Transverse colon (tissue), 4 donors: ENCODE data around the gene COL21A1. TPM values are rescaled to one million over a fixed set of nuclear protein-coding genes. Genes with fewer than 3 reads are reported as not detected.
"Not testable (repeated sequence)": the region's sequence is repeated elsewhere in the genome, so short reads cannot be mapped to it uniquely, and the experiment has no call there.

Experiments used
- DNase-seq: peaks from one replicate; pipeline ENCODE4 v3.0.0-alpha.2; 2019
- H3K27ac ChIP-seq, 4 donors: fragments of 200-600 bp; sonication (generic); 2 replicates each; pipeline ENCODE4 v1.5.1; 2016 to 2018; ENCODE audit warnings: inconsistent platforms in 4 of 4
- H3K27me3 ChIP-seq: fragments of 200-600 bp; sonication (generic); 2 replicates; pipeline ENCODE4 v1.5.1; 2017; ENCODE audit warnings: inconsistent platforms
- H3K36me3 ChIP-seq, 4 donors: fragments of 200-600 bp; sonication (generic); 2 replicates each; pipeline ENCODE4 v1.5.1; 2017 to 2019; ENCODE audit warnings: inconsistent platforms in 4 of 4
- H3K4me1 ChIP-seq, 4 donors: fragments of 200-600 bp; sonication (generic); 2 replicates each; pipeline ENCODE4 v1.5.1; 2017 to 2020; ENCODE audit warnings: inconsistent platforms in 4 of 4
- H3K4me3 ChIP-seq, 4 donors: fragments of 200-600 bp; sonication (generic); 1 replicate in 1 of 4; 2 replicates in 3 of 4; pipeline versions ENCODE4 v1.5.1 to v1.6.1; 2017 to 2019; ENCODE audit warnings: inconsistent platforms in 4 of 4
- H3K9me3 ChIP-seq, 2 donors: fragments of 200-600 bp; sonication (generic); 2 replicates each; pipeline ENCODE4 v1.5.1; 2017 to 2019; ENCODE audit warnings: inconsistent platforms in 2 of 2
- CTCF ChIP-seq, 5 experiments: fragments of 200-600 bp in 3 of 5; fragments of 450-650 bp in 2 of 5; sonication (generic) in 3 of 5; IDR thresholded peaks; 1 replicate in 2 of 5; 2 replicates in 3 of 5; pipeline ENCODE4 v1.5.1; 2016 to 2017; ENCODE audit warnings: antibody characterized with exemption in 5 of 5, inconsistent platforms in 3 of 5, mild to moderate bottlenecking in 2 of 5, moderate library complexity in 1 of 5
- EP300 ChIP-seq: sonication (generic); formaldehyde crosslinking; IDR thresholded peaks from one replicate; pipeline ENCODE4 v1.6.1; 2017; ENCODE audit warnings: antibody characterized with exemption, low read depth
- POLR2A ChIP-seq: fragments of 450-650 bp; IDR thresholded peaks from one replicate; pipeline ENCODE4 v1.6.1; 2016; ENCODE audit warnings: antibody characterized with exemption, mild to moderate bottlenecking, moderate library complexity
- POLR2AphosphoS5 ChIP-seq, 3 donors: sonication (generic); formaldehyde crosslinking; IDR thresholded peaks; one replicate each; pipeline ENCODE4 v1.6.1; 2016; ENCODE audit warnings: antibody characterized with exemption in 3 of 3
- WGBS, 2 donors: methylation state at CpG; one replicate each; pipeline ENCODE4 v1.1.5; 2018; ENCODE audit warnings: low coverage in 1 of 2; 5-methylcytosine and 5-hydroxymethylcytosine counted together
- in situ Hi-C, 4 donors: fragments of 200-750 bp; cut with MboI; loops; one replicate each; pipeline versions ENCODE4 v1.15.0 to v1.15.1; 2017; ENCODE audit warnings: low sequenced_read_pairs in 3 of 4, low pct_ligation_motif_present in 1 of 4, low pct_unique_long_range_greater_than_20kb in 1 of 4
- intact Hi-C: fragments of 100-400 bp; cut with DNase I; formaldehyde crosslinking; loops from one replicate; pipeline ENCODE4 v1.15.1; 2023; ENCODE audit warnings: low total_unique reads
- total RNA-seq, 4 donors: library from RNA; depleted of rRNA; stranded (reverse); fragments of >200 nt; gene quantifications; one replicate each; pipeline ENCODE4 v1.1.0, GENCODE V29; 2016

COL21A1 gene
- total RNA-seq, 4 donors from 2014 or later, result 0.40 to 5.7 (median 3.3) TPM

GRCh38 chr6:56266011-56266410 lies 18.6 kb upstream of the COL21A1 start:
- no peaks in the 10 kb centered on the region for H3K4me1 ChIP-seq
- no peaks in the 10 kb centered on the region for H3K36me3 ChIP-seq
- 32 to 36% methylated on average over 3 of the region's 3 CpGs for WGBS, 2 donors
- no peaks in the 10 kb centered on the region for H3K9me3 ChIP-seq
- DNase-seq, result no peak
- H3K4me3 ChIP-seq, result no peak overlapping the region
- no peaks in the 10 kb centered on the region for H3K27me3 ChIP-seq
- in situ Hi-C loops, result no loop called here
- TF ChIP-seq POLR2AphosphoS5 (IDR thresholded peaks at IDR 0.05) (no peak), CTCF (IDR thresholded peaks at IDR 0.05) (no peak), POLR2A (no peak), EP300 (no peak)
- intact Hi-C loops, result no loop called here
- H3K27ac ChIP-seq, result no peak overlapping the region

GRCh38 chr6:56263596-56264315 lies 16.4 kb upstream of the COL21A1 start:
- no peak for DNase-seq
- intact Hi-C loops (no loop called here), in situ Hi-C loops (no loop called here)
- no peaks in the 10 kb centered on the region for H3K27me3 ChIP-seq
- H3K36me3 ChIP-seq, result no peaks in the 10 kb centered on the region
- H3K4me3 ChIP-seq, result no peak overlapping the region
- 57 to 66% methylated on average over 5 of the region's 5 CpGs for WGBS, 2 donors
- no peaks in the 10 kb centered on the region for H3K9me3 ChIP-seq
- no peak overlapping the region for H3K27ac ChIP-seq
- TF ChIP-seq CTCF (IDR thresholded peaks at IDR 0.05) (no peak), POLR2A (no peak), POLR2AphosphoS5 (IDR thresholded peaks at IDR 0.05) (no peak), EP300 (no peak)
- H3K4me1 ChIP-seq, result no peaks in the 10 kb centered on the region

DNA sequence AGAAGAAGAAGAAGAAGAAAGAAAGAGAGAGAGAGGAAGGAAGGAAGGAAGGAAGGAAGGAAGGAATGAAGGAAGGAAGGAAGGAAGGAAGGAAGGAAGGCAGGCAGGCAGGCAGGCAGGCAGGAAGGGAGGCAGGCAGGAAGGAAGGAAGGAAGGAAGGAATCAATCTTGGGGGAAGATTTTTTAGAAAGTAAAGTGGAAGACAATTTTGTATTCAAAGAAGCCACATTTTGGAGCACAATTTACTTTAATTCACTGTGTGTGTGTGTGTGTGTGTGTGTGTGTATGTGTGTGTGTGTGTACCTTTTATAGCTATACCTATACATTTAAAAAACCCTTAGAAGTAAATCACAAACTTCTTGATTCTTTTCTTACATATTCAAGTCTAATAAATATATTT lies 13.2 kb upstream of the COL21A1 start:
- H3K4me1 ChIP-seq, H3K27ac ChIP-seq, H3K4me3 ChIP-seq, in situ Hi-C loops, H3K27me3 ChIP-seq, H3K36me3 ChIP-seq, intact Hi-C loops, DNase-seq, H3K9me3 ChIP-seq: not testable (repeated sequence)

- no peak overlapping the region for H3K27ac ChIP-seq
- H3K36me3 ChIP-seq, result no peaks in the 10 kb centered on the region
- no peak overlapping the region for H3K4me3 ChIP-seq
- 78 to 88% methylated on average over 3 of the region's 3 CpGs for WGBS, 2 donors
- intact Hi-C loops, result no loop called here
- in situ Hi-C loops, result no loop called here
- TF ChIP-seq POLR2A (no peak), POLR2AphosphoS5 (IDR thresholded peaks at IDR 0.05) (no peak), EP300 (no peak), CTCF (IDR thresholded peaks at IDR 0.05) (no peak)
- no peaks in the 10 kb centered on the region for H3K27me3 ChIP-seq
- H3K4me1 ChIP-seq, result no peaks in the 10 kb centered on the region
- H3K9me3 ChIP-seq, result no peaks in the 10 kb centered on the region
- no peak for DNase-seq
Observed at GRCh38 chr6:56259234-56260077, 12.1 kb upstream of the COL21A1 start.
